GM23338 (cell line): ENCODE data around the gene BLACAT1. TPM values are rescaled to one million over a fixed set of nuclear protein-coding genes. Genes with fewer than 3 reads are reported as not detected.

Experiments
- ATAC-seq: fragments of 200-7000 bp; cut with Tn5 transposase; 3 replicates; pipeline ENCODE4 v1.9.1; 2020
- DNase-seq: peaks from one replicate; pipeline ENCODE4 v3.0.0-alpha.2; 2015; ENCODE audit warnings: low spot score
- H2AFZ ChIP-seq: fragments of 200-600 bp; sonication (generic); 2 replicates; pipeline ENCODE4 v1.8.0; 2016; ENCODE audit warnings: antibody characterized with exemption, mild to moderate bottlenecking, moderate library complexity
- H3F3A ChIP-seq: fragments of 200-600 bp; sonication (generic); replicated peaks from 2 replicates; pipeline ENCODE4 v1.8.0; 2017; ENCODE audit warnings: antibody characterized with exemption, mixed run types, low read depth
- H3K27ac ChIP-seq: fragments of 200-600 bp; sonication (generic); 2 replicates; pipeline ENCODE4 v1.6.1; 2016; ENCODE audit warnings: low read depth
- H3K27me3 ChIP-seq: fragments of 200-600 bp; sonication (generic); 2 replicates; pipeline ENCODE4 v1.8.0; 2016; ENCODE audit warnings: mild to moderate bottlenecking, mixed run types, moderate library complexity; ENCODE audit not compliant: insufficient read depth
- H3K36me3 ChIP-seq: fragments of 200-600 bp; sonication (generic); 2 replicates; pipeline ENCODE4 v1.8.0; 2016; ENCODE audit warnings: mild to moderate bottlenecking; ENCODE audit not compliant: insufficient read depth
- H3K4me1 ChIP-seq: fragments of 200-600 bp; sonication (generic); 2 replicates; pipeline ENCODE4 v1.8.0; 2016; ENCODE audit warnings: mild to moderate bottlenecking, moderate library complexity; ENCODE audit not compliant: insufficient read depth
- H3K4me2 ChIP-seq: fragments of 200-600 bp; sonication (generic); 2 replicates; pipeline ENCODE4 v1.7.1; 2017; ENCODE audit warnings: mixed run types
- H3K4me3 ChIP-seq: fragments of 200-600 bp; sonication (generic); 2 replicates; pipeline ENCODE4 v1.6.1; 2016; ENCODE audit warnings: mixed run types
- H3K79me2 ChIP-seq: fragments of 200-600 bp; sonication (generic); replicated peaks from 2 replicates; pipeline ENCODE4 v1.8.0; 2017; ENCODE audit warnings: mild to moderate bottlenecking; ENCODE audit not compliant: insufficient read depth
- H3K9me2 ChIP-seq: fragments of 200-600 bp; sonication (generic); 2 replicates; pipeline ENCODE4 v1.8.0; 2017; ENCODE audit not compliant: insufficient read depth
- H4K20me1 ChIP-seq: fragments of 200-600 bp; sonication (generic); replicated peaks from 2 replicates; pipeline ENCODE4 v1.8.0; 2017; ENCODE audit warnings: mild to moderate bottlenecking; ENCODE audit not compliant: insufficient read depth
- H3K27ac Mint-ChIP-seq: 2 replicates; pipeline ENCODE4 v1.8.0; 2020; ENCODE audit warnings: inconsistent platforms, mild to moderate bottlenecking, moderate library complexity, mixed read lengths
- H3K27me3 Mint-ChIP-seq: 3 replicates; pipeline ENCODE4 v1.8.0; 2022; ENCODE audit warnings: low read depth, mild to moderate bottlenecking, moderate library complexity, mixed read lengths, inconsistent platforms; ENCODE audit not compliant: insufficient read depth, poor library complexity
- H3K36me3 Mint-ChIP-seq: 3 replicates; pipeline ENCODE4 v1.8.0; 2021; ENCODE audit warnings: low read depth, mild to moderate bottlenecking, inconsistent platforms, moderate library complexity, mixed read lengths
- H3K4me1 Mint-ChIP-seq: 3 replicates; pipeline ENCODE4 v1.8.0; 2020; ENCODE audit warnings: mild to moderate bottlenecking, inconsistent platforms, mixed read lengths
- H3K4me3 Mint-ChIP-seq: 3 replicates; pipeline ENCODE4 v1.8.0; 2021; ENCODE audit warnings: moderate library complexity, mild to moderate bottlenecking, inconsistent platforms, mixed read lengths
- H3K9me3 Mint-ChIP-seq: 3 replicates; pipeline ENCODE4 v1.8.0; 2020; ENCODE audit warnings: moderate library complexity, mild to moderate bottlenecking, inconsistent platforms, mixed read lengths
- CREB1 ChIP-seq: fragments of 250-450 bp; sonication (Bioruptor Pico); IDR thresholded peaks from 2 replicates; pipeline ENCODE4 v1.5.0; 2020; ENCODE audit warnings: low read depth, mild to moderate bottlenecking, moderate library complexity
- EZH2 ChIP-seq: fragments of 200-600 bp; sonication (generic); IDR thresholded peaks from one replicate; pipeline ENCODE4 v1.8.0; 2017; ENCODE audit warnings: antibody characterized with exemption, mild to moderate bottlenecking, low read depth; ENCODE audit not compliant: unreplicated experiment
- EZH2phosphoT487 ChIP-seq: fragments of 200-600 bp; sonication (generic); IDR thresholded peaks from one replicate; pipeline ENCODE4 v1.8.1; 2018; ENCODE audit warnings: antibody characterized with exemption; ENCODE audit not compliant: unreplicated experiment
- JUNB ChIP-seq: IDR thresholded peaks from one replicate; pipeline ENCODE4 v1.6.1; 2016; ENCODE audit warnings: antibody characterized with exemption; ENCODE audit not compliant: unreplicated experiment
- NANOG ChIP-seq: IDR thresholded peaks from 2 replicates; pipeline ENCODE4 v1.6.1; 2016; ENCODE audit warnings: antibody characterized with exemption, borderline replicate concordance
- POLR2AphosphoS5 ChIP-seq: IDR thresholded peaks from 2 replicates; pipeline ENCODE4 v1.6.1; 2016; ENCODE audit warnings: antibody characterized with exemption, low read depth
- REST ChIP-seq: IDR thresholded peaks from one replicate; pipeline ENCODE4 v1.6.1; 2018; ENCODE audit warnings: antibody characterized with exemption; ENCODE audit not compliant: unreplicated experiment
- STAT1 ChIP-seq: IDR thresholded peaks from one replicate; pipeline ENCODE4 v1.6.1; 2016; ENCODE audit warnings: antibody characterized with exemption; ENCODE audit not compliant: unreplicated experiment
- ZNF114 ChIP-seq: fragments of 250-450 bp; sonication (Bioruptor Pico); IDR thresholded peaks from 2 replicates; pipeline ENCODE4 v1.5.0; 2020; ENCODE audit warnings: mild to moderate bottlenecking, moderate library complexity
- ZNF331 ChIP-seq: fragments of 250-450 bp; sonication (Bioruptor Pico); IDR thresholded peaks from 2 replicates; pipeline ENCODE4 v1.5.0; 2020; ENCODE audit warnings: low read depth, mild to moderate bottlenecking, moderate library complexity
- polyA plus RNA-seq: library from polyadenylated mRNA; unstranded; fragments of >200 nt; fragmentation: Nextera tagmentation; extraction: Ambion mirVana; gene quantifications from 2 replicates; pipeline ENCODE4 v1.2.1, GENCODE V29; 2016
- total RNA-seq: library from RNA; depleted of rRNA; stranded (reverse); fragments of >200 nt; shearing (Covaris generic); gene quantifications from 2 replicates; pipeline ENCODE4 v1.2.3, GENCODE V29; 2014
- TF ChIP-seq, protein P1 (sequence below): fragments of 250-450 bp; sonication (Bioruptor Pico); IDR thresholded peaks from 2 replicates; pipeline ENCODE4 v1.5.0; 2020; ENCODE audit warnings: mild to moderate bottlenecking, moderate library complexity
- TF ChIP-seq, protein P2 (sequence below): IDR thresholded peaks from 2 replicates; pipeline ENCODE4 v1.6.1; 2016; ENCODE audit warnings: antibody characterized with exemption
- TF ChIP-seq, protein P3 (sequence below), 2 experiments: fragments of 200-600 bp in 1 of 2; sonication (generic) in 1 of 2; conservative IDR thresholded peaks; 2 replicates each; pipeline versions ENCODE4 v1.5.1 to v1.6.1; 2016 to 2017; ENCODE audit warnings: antibody characterized with exemption in 2 of 2, low read depth in 2 of 2, mild to moderate bottlenecking in 2 of 2, moderate library complexity in 1 of 2

BLACAT1 gene
- total and polyA plus RNA-seq, 2 experiments from 2014 or later, result 1.6 to 6.2 TPM

- H3K4me2 ChIP-seq, result peak overlapping the region; percentile 100
- no peak for TF ChIP-seq EZH2
- no peak for TF ChIP-seq EZH2phosphoT487
- TF ChIP-seq POLR2AphosphoS5, result no peak
- TF ChIP-seq ZNF331 (CRISPR knock-in tag), result no peak
- TF ChIP-seq, protein P1, sequence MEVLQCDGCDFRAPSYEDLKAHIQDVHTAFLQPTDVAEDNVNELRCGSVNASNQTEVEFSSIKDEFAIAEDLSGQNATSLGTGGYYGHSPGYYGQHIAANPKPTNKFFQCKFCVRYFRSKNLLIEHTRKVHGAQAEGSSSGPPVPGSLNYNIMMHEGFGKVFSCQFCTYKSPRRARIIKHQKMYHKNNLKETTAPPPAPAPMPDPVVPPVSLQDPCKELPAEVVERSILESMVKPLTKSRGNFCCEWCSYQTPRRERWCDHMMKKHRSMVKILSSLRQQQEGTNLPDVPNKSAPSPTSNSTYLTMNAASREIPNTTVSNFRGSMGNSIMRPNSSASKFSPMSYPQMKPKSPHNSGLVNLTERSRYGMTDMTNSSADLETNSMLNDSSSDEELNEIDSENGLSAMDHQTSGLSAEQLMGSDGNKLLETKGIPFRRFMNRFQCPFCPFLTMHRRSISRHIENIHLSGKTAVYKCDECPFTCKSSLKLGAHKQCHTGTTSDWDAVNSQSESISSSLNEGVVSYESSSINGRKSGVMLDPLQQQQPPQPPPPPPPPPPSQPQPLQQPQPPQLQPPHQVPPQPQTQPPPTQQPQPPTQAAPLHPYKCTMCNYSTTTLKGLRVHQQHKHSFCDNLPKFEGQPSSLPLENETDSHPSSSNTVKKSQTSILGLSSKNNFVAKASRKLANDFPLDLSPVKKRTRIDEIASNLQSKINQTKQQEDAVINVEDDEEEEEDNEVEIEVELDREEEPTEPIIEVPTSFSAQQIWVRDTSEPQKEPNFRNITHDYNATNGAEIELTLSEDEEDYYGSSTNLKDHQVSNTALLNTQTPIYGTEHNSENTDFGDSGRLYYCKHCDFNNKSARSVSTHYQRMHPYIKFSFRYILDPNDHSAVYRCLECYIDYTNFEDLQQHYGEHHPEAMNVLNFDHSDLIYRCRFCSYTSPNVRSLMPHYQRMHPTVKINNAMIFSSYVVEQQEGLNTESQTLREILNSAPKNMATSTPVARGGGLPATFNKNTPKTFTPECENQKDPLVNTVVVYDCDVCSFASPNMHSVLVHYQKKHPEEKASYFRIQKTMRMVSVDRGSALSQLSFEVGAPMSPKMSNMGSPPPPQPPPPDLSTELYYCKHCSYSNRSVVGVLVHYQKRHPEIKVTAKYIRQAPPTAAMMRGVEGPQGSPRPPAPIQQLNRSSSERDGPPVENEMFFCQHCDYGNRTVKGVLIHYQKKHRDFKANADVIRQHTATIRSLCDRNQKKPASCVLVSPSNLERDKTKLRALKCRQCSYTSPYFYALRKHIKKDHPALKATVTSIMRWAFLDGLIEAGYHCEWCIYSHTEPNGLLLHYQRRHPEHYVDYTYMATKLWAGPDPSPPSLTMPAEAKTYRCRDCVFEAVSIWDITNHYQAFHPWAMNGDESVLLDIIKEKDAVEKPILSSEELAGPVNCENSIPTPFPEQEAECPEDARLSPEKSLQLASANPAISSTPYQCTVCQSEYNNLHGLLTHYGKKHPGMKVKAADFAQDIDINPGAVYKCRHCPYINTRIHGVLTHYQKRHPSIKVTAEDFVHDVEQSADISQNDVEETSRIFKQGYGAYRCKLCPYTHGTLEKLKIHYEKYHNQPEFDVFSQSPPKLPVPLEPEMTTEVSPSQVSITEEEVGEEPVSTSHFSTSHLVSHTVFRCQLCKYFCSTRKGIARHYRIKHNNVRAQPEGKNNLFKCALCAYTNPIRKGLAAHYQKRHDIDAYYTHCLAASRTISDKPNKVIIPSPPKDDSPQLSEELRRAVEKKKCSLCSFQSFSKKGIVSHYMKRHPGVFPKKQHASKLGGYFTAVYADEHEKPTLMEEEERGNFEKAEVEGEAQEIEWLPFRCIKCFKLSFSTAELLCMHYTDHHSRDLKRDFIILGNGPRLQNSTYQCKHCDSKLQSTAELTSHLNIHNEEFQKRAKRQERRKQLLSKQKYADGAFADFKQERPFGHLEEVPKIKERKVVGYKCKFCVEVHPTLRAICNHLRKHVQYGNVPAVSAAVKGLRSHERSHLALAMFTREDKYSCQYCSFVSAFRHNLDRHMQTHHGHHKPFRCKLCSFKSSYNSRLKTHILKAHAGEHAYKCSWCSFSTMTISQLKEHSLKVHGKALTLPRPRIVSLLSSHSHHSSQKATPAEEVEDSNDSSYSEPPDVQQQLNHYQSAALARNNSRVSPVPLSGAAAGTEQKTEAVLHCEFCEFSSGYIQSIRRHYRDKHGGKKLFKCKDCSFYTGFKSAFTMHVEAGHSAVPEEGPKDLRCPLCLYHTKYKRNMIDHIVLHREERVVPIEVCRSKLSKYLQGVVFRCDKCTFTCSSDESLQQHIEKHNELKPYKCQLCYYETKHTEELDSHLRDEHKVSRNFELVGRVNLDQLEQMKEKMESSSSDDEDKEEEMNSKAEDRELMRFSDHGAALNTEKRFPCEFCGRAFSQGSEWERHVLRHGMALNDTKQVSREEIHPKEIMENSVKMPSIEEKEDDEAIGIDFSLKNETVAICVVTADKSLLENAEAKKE (CRISPR knock-in tag), result no peak
- no peak for TF ChIP-seq CREB1
- no peak for TF ChIP-seq JUNB
- no peak for TF ChIP-seq REST
- TF ChIP-seq, protein P2, sequence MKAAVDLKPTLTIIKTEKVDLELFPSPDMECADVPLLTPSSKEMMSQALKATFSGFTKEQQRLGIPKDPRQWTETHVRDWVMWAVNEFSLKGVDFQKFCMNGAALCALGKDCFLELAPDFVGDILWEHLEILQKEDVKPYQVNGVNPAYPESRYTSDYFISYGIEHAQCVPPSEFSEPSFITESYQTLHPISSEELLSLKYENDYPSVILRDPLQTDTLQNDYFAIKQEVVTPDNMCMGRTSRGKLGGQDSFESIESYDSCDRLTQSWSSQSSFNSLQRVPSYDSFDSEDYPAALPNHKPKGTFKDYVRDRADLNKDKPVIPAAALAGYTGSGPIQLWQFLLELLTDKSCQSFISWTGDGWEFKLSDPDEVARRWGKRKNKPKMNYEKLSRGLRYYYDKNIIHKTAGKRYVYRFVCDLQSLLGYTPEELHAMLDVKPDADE, result no peak
- no peak for TF ChIP-seq STAT1
- no peak for TF ChIP-seq NANOG
- TF ChIP-seq ZNF114 (CRISPR knock-in tag), result no peak
- TF ChIP-seq, protein P3, sequence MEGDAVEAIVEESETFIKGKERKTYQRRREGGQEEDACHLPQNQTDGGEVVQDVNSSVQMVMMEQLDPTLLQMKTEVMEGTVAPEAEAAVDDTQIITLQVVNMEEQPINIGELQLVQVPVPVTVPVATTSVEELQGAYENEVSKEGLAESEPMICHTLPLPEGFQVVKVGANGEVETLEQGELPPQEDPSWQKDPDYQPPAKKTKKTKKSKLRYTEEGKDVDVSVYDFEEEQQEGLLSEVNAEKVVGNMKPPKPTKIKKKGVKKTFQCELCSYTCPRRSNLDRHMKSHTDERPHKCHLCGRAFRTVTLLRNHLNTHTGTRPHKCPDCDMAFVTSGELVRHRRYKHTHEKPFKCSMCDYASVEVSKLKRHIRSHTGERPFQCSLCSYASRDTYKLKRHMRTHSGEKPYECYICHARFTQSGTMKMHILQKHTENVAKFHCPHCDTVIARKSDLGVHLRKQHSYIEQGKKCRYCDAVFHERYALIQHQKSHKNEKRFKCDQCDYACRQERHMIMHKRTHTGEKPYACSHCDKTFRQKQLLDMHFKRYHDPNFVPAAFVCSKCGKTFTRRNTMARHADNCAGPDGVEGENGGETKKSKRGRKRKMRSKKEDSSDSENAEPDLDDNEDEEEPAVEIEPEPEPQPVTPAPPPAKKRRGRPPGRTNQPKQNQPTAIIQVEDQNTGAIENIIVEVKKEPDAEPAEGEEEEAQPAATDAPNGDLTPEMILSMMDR (conservative IDR thresholded peaks at IDR 0.05; ENCODE audit: low read depth in 2 of 2), result no peak
- H3K79me2 ChIP-seq, result peaks cover 11% of the 10 kb centered on the region; the same call in 1 of the 2 replicates
- ATAC-seq (no peak), DNase-seq (no peak)
- Mint-ChIP-seq H3K36me3 (peaks cover 23% of the 10 kb centered on the region), H3K27ac (no peak overlapping the region), H3K4me1 (peaks cover 67% of the 10 kb centered on the region), H3K9me3 (no peaks in the 10 kb centered on the region; the same call in 2 of the 3 replicates), H3K4me3 (peak overlapping the region; percentile 42; the same call in 2 of the 3 replicates), H3K27me3 (peaks cover 21% of the 10 kb centered on the region)
- no peaks in the 10 kb centered on the region for H3K9me2 ChIP-seq
- peaks cover 69% of the 10 kb centered on the region for H3K4me1 ChIP-seq
- peaks cover 7% of the 10 kb centered on the region; the same call in 1 of the 2 replicates for H4K20me1 ChIP-seq
- peaks cover 55% of the 10 kb centered on the region for H3K27me3 ChIP-seq
- H3K36me3 ChIP-seq, result no peaks in the 10 kb centered on the region
- H3K27ac ChIP-seq, result no peak overlapping the region
- no peak overlapping the region for H2AFZ ChIP-seq
- H3K4me3 ChIP-seq, result no peak overlapping the region
- peaks cover 26% of the 10 kb centered on the region for H3F3A ChIP-seq
Measured at GRCh38 chr1:205453466-205453865, 2.4 kb downstream of the BLACAT1 start.
